HG03521 (cell line): ENCODE data around the gene EIF4B.
"Not testable (repeated sequence)": the region's sequence is repeated elsewhere in the genome, so short reads cannot be mapped to it uniquely, and the experiment has no call there.

Source experiments
- ATAC-seq: cut with Tn5 transposase; IDR thresholded peaks from one replicate; pipeline ENCODE4 v1.9.1; 2021; ENCODE audit warnings: mild to moderate bottlenecking, moderate library complexity; ENCODE audit not compliant: unreplicated experiment

The EIF4B gene

DNA sequence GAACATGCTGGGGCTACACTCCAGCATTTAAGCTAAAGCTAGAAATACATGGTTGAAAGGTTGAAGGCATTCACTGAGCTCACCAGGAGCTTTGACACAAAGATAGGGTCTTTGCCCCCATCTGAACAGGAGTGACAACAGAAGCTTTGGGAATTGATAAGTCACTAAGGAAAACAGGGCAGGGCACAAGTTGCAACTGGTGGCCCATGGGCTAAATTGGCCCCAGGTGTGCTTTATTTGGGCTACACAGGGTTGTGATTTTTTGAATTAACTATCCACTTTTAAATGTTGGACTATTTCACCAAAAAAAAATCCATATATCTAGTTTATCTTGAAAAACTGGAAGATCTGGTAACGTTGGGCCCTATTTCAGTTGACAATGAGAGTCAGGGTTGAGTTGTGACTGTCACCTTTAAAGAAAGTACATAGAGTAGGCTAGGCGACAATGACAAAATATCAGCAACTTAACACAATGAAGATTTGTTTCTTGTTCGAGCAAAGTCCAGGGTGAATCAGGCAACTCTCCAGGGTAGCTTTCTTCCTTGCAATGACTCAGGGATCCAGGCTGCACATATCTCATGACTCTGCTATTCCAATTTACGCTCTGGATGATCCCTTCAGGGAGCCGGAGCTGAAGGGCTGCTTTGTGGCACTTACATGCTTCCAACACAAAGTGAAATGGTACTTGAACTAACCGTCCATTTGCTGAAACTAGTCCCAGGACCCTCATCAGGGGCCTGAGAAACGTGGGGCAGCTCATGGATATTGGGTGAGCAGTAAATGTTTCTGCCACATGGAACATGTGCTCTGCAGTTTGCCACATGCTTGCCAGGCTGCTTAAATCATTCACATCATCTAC, 13.3 kb upstream of the EIF4B start:
- no peak for ATAC-seq

- ATAC-seq = no peak
Measured at GRCh38 chr12:52993558-52993869, 12.7 kb upstream of the EIF4B start.

GRCh38 chr12:53004178-53004577, 2.1 kb upstream of the EIF4B start:
- no peak for ATAC-seq

GRCh38 chr12:53004582-53004981, 1.7 kb upstream of the EIF4B start:
- no peak for ATAC-seq

DNA sequence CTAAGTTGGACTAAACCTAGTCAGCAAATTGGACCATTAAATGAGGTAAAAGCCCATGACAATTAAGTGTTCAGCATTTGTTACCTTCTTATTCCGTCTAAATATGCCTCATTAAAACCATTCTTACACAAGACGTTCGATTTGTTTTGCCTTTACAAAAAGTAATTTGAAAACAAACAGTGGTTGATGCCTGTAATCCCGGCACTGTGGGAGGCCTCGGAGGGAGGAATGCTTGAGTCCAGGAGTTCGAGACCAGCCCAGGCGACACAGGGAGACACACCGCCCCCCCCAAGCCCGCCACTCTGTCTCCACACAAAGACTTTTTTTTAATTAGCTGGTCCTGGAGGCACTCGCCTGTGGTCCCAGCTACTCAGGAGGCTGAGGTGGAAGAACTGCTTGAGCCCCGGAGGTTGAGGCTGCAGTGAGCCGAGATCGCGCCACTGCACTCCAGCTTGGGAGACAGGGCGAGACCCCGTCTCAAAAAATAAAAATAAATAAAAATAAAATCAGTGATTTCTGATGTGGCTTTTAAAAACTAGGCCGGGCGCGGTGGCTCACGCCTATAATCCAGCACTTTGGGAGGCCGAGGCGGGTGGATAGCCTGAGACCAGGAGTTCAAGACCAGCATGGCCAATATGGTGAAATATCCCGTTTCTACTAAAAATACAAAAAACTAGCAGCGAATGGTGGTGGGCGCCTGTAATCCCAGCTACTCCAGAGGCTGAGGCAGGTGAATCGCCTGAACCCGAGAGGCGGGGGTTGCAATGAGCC, 856 bp upstream of the EIF4B start:
- ATAC-seq = no peak

- ATAC-seq = no peak
Measured at GRCh38 chr12:53006810-53007309, 604 bp downstream of the EIF4B start.

- no peak for ATAC-seq
Measured at GRCh38 chr12:53007343-53007742, 1.1 kb downstream of the EIF4B start.

GRCh38 chr12:53008760-53009159, 2.5 kb downstream of the EIF4B start:
- ATAC-seq = not testable (repeated sequence)

DNA sequence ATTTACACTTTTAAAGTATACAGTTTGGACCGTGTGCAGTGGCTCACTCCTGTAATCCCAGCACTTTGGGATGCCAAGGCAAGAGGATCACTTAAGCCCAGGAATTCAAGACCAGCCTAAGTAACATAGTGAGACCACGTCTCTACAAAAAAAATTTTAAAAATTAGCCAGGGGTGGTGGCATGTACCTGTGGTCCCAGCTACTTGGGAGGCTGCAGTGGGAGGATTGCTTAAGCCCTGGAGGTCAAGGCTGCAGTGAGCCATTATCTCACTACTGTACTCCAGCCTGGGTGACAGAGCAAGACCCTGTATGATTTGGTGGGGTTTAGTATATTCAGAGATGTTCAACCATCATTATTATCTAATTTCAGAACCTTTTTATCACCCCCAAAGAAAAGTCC, 4.7 kb downstream of the EIF4B start:
- ATAC-seq = no peak

- no peak for ATAC-seq
Measured at GRCh38 chr12:53011889-53012288, 5.6 kb downstream of the EIF4B start.

GRCh38 chr12:53012928-53013327, 6.7 kb downstream of the EIF4B start:
- no peak for ATAC-seq

DNA sequence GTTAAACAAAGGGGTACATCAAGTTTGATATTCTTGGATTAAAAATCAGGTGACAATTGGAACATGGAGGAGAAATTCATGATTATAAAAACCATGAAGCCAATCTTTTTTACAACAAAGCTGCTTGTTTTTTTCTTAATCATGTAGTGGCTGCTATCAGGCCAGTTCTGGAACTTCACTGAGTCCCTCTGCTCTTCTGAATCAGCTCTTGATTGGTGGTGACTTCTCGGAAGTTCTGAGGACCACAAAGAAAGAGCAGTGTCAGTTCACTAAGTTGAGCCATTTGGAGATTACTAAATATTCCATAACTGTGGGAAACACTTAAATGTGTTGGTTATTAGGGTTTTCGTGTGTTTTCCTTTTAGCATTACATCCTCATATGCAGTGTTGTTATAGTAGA, 8.5 kb downstream of the EIF4B start:
- no peak for ATAC-seq

GRCh38 chr12:53025250-53025649, 19.0 kb downstream of the EIF4B start:
- ATAC-seq = no peak

DNA sequence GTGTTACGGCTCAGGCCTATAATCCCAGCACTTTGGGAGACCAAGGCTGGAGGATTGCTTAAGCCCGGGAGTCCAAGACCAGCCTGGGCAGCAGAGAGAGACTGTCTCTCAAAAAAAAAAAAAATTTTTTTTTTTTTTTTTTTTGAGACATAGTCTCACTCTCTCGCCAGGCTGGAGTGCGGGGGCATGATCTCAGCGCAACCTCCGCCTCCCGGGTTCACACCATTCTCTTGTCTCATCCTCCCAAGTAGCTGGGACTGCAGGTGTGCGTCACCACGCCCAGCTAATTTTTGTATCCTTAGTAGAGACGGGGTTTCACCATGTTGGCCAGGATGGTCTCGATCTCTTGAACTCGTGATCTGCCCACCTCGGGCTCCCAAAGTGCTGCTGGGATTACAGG, 20.8 kb downstream of the EIF4B start:
- ATAC-seq = not testable (repeated sequence)

DNA sequence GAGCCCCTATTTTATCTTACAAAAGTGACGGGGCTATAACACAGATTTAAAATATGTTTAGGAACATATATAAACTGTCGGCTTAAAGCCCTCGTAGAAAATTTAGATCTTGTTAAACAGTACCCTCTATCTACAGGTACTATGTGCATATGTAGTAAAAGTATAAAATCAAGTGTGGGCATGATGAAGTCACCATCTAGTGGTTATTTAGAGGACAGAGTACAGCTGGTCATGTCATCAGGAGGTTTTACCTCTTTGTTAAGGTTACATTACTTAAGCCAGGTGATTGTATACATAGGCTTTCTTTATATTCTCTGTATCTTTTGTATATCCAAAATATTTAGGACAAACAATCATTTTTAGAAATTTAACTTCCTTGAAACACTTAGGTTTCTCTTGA, 25.4 kb downstream of the EIF4B start:
- no peak for ATAC-seq

DNA sequence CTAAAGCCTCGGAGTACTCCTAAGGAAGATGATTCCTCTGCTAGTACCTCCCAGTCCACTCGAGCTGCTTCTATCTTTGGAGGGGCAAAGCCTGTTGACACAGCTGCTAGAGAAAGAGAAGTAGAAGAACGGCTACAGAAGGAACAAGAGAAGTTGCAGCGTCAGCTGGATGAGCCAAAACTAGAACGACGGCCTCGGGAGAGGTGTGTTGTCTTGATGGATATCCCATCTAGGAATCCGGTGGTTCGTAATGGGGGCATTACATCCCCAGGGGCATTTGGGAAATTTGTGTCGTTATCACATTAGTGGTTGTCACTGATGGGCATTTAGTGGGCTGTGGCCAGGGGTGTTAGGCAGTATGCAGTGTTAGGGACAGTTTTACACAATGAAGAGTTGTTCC, 27.6 kb downstream of the EIF4B start:
- not testable (repeated sequence) for ATAC-seq

- ATAC-seq = no peak
Measured at GRCh38 chr12:53034459-53034858, 28.2 kb downstream of the EIF4B start.

DNA sequence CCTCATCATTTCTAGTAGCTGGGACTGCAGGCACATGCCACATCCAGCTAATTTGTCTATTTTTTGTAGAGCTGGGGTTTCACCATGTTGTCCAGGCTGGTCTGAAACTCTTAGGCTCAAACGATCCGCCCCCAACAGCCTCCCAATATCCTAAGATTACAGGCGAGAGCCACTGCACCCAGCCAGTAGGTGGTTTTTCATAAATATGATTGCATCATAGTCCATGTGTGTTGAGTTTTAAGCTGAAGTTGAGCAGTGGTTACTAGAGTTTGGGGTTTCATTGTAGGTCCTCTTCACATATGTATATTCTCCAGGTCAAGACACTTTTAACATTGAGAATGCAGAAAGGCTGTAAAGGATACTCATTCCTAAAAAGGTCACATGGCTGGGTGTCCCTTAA, 30.5 kb downstream of the EIF4B start:
- ATAC-seq = no peak

DNA sequence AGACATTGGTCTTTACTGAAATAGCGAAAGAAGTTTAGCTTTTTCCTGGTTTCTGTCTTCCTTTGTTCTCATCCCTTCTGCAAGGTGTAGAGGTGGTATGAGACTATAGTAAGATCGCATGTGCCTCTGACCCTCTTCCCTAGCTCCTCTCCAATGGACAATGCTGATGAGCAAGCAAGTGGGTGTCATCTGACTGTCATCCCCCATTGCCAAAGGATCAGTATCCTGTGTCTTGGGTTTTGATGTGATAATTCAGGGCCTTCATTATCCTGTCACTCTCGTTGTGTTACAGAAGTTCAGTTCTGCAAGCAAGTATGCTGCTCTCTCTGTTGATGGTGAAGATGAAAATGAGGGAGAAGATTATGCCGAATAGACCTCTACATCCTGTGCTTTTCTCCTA, 33.6 kb downstream of the EIF4B start:
- ATAC-seq = no peak

- no peak for ATAC-seq
Measured at GRCh38 chr12:53042607-53043454, 36.6 kb downstream of the EIF4B start.

GRCh38 chr12:53044052-53044581, 37.9 kb downstream of the EIF4B start:
- no peak for ATAC-seq
